Measurements from ENCODE around the gene C14orf180.

The C14orf180 gene

DNA sequence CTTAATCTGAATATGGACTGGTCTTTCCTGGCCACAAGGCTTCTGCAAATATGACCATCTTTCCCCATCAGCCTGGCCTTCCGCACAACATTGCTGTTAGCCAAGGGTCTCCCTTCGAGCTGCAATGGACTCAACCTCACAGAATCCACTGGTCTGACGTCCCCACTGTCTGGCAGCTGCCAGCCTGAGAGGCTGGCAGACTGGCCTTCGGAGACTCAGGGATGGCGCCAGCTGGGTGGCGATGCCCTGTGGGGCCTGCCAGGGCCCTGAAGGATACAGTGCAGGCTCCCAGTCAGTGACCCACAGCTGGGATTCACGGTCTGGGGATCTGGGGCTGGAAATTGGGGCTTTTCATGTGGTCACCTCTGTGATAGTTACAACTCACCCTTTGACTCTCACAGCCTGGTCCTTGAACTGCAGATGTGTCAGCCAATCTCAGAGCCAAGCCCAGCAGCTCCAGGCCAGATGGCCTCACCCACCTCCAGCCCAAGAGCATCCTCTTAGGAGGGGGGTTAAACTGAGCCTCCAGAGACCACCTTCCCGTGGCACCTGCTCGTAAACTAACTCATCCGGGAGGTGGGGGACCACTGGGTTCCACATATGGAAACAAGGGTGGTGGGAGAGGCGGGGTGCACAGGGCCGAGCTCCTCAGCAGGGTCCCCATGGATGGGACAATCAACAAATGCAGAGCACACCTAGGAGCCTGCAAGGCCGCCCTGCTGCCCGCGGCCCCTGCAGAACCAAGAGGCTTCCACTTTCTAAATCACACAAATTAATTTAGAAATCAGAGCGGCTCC lies 21.1 kb upstream of the C14orf180 start:
- DNase-seq (ENCODE audit: low read depth, low spot score), result no peak
- TF ChIP-seq POLR2AphosphoS5 (IDR thresholded peaks at IDR 0.05; ENCODE audit: borderline replicate concordance, low read depth, low read length) (no peak), FOXP2 (optimal IDR thresholded peaks at IDR 0.05; ENCODE audit: control extremely low read depth, extremely low read length, insufficient read depth) (no peak), EZH2 (IDR thresholded peaks at IDR 0.05) (no peak)
- Histone ChIP-seq H3K9me3 (ENCODE audit: low read depth, low read length) (no peaks in the 10 kb centered on the region), H3K4me3 (no peak overlapping the region), H3K36me3 (ENCODE audit: insufficient read depth, low read length) (no peaks in the 10 kb centered on the region), H3K9ac (ENCODE audit: insufficient read length) (no peak overlapping the region), H3K27ac (no peak overlapping the region)

DNA sequence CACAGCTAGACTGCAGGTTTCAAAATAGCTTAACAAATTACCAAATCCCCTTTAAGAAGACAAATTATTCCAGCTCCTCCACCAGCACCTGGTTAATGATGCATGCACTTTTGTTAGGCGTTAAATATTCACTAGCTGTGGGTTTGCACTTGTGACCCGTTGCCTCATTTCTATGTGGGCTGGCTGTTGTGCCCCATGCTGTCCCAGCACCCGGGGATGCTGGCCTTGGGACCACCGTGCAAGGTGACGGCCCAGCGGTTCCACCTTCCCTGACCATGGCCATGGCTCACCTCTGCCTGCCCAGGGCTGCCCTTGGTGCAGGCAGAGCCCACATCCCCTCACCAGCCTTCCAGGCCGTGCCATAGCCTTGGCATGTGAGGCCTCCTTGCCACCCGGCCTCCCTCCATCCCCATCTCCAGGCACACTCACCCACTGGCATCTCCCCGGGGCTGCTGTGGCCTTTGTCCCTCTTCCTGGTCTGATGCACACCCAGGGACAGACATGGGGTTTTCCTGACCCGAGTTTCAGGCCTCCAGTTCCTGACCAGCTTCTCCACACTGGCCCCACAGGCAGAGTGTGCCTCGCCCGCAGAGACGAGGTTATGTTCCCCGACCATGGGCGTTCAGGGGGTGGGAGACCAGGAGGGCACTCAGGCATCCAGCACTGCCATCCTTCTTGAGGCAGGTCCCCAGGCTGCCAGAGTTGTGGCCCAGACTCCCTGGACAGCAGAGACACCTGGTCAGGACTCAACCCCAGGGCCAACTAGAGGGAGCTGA lies 20.3 kb upstream of the C14orf180 start:
- TF ChIP-seq FOXP2 (optimal IDR thresholded peaks at IDR 0.05; ENCODE audit: control extremely low read depth, extremely low read length, insufficient read depth), result no peak
- H3K9me3 ChIP-seq (ENCODE audit: low read depth, low read length), result no peaks in the 10 kb centered on the region
- no peak overlapping the region for H3K4me3 ChIP-seq
- DNase-seq (ENCODE audit: low read depth, low spot score), result no peak
- no peaks in the 10 kb centered on the region for H3K36me3 ChIP-seq (ENCODE audit: insufficient read depth, low read length)
- H3K9ac ChIP-seq (ENCODE audit: insufficient read length), result no peak overlapping the region
- H3K27ac ChIP-seq, result no peak overlapping the region

DNA sequence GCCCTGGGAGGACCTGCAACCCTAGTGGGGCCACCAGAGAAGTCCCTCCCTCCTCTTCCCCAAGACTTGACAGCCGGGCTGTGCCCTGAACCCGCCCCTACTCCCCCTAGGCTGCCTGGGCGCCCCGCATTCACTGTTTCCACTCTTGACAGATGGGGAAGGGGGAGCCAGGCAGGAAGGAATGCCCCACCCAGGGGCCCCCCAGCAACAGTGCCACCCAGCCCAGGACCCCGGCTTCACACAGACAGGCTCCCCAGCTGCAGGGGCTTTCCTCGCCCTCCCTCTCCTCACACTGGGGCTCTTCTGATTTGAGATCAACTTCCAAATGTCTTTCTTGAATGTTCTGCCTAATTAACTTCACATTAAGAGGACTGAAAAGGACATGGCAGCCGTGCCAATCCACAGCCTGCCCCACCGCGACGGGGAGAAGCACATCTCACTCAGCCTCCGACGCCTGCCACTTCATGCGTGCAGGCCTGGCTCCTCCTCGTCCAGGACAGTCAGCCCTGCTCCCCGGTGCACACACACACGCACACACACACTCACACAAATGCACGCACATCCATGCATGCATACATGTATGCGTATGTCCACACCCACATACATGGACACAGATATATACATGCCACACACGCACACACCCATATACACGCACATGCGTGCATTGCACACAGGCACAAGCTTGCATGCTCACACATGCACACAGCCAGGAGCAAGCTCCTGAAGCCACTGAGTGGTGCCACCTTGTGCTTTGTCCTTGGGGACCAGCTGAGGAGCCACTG lies 19.6 kb upstream of the C14orf180 start:
- Histone ChIP-seq H3K4me3 (no peak overlapping the region), H3K27ac (no peak overlapping the region), H3K9ac (ENCODE audit: insufficient read length) (no peak overlapping the region), H3K9me3 (ENCODE audit: low read depth, low read length) (no peaks in the 10 kb centered on the region), H3K36me3 (ENCODE audit: insufficient read depth, low read length) (no peaks in the 10 kb centered on the region)
- TF ChIP-seq FOXP2 (optimal IDR thresholded peaks at IDR 0.05; ENCODE audit: control extremely low read depth, extremely low read length, insufficient read depth) (no peak), EZH2 (IDR thresholded peaks at IDR 0.05) (no peak), POLR2AphosphoS5 (IDR thresholded peaks at IDR 0.05; ENCODE audit: borderline replicate concordance, low read depth, low read length) (no peak)
- DNase-seq (ENCODE audit: low read depth, low spot score), result no peak

DNA sequence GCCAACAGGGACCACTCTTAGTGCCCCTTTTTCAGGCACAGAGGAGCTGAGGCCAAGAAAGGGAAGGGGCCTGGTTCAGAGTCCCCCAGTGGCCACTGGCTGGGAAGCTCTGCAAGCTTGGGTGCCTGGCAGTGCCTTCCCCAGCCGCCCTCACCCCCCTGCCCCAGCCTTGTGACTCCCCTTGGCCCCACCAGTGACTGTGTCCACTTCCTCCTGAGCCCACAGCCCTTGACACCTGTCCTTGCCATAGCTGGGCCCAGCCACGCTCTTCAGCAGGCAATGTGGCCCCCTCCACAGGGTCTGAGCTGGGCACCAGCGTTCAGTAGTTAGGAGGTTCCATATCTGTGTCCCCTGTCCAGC lies 19.0 kb upstream of the C14orf180 start:
- Histone ChIP-seq H3K9me3 (ENCODE audit: low read depth, low read length) (no peaks in the 10 kb centered on the region), H3K36me3 (ENCODE audit: insufficient read depth, low read length) (no peaks in the 10 kb centered on the region), H3K4me3 (no peak overlapping the region), H3K9ac (ENCODE audit: insufficient read length) (no peak overlapping the region), H3K27ac (no peak overlapping the region)
- no peak for TF ChIP-seq FOXP2 (optimal IDR thresholded peaks at IDR 0.05; ENCODE audit: control extremely low read depth, extremely low read length, insufficient read depth)
- DNase-seq (ENCODE audit: low read depth, low spot score), result no peak

DNA sequence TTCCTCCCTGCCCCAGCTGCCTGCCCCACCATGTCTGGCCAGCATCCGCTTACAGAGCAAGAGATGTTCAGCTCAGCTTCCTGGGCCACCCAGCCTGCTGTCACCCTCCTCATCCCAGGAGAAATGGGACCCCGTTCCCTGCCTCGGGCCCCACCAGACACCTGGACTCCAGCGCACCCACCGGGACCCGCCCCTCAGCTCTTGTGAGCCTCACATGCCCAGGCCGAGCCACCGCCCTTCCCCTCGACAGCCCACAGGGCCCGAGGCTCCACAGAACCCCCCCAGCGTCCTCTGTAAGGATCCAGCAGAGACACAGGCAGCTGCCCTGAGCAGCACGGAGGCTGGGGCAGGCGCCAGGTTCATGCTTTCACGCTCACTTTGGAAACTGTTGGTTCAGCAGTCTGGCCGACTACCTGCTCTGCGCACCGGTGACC lies 18.4 kb upstream of the C14orf180 start:
- TF ChIP-seq EZH2 (IDR thresholded peaks at IDR 0.05) (no peak), FOXP2 (optimal IDR thresholded peaks at IDR 0.05; ENCODE audit: control extremely low read depth, extremely low read length, insufficient read depth) (no peak), POLR2AphosphoS5 (IDR thresholded peaks at IDR 0.05; ENCODE audit: borderline replicate concordance, low read depth, low read length) (no peak)
- Histone ChIP-seq H3K4me3 (no peak overlapping the region), H3K9me3 (ENCODE audit: low read depth, low read length) (no peaks in the 10 kb centered on the region), H3K27ac (no peak overlapping the region), H3K9ac (ENCODE audit: insufficient read length) (no peak overlapping the region), H3K36me3 (ENCODE audit: insufficient read depth, low read length) (no peaks in the 10 kb centered on the region)
- DNase-seq (ENCODE audit: low read depth, low spot score), result no peak

DNA sequence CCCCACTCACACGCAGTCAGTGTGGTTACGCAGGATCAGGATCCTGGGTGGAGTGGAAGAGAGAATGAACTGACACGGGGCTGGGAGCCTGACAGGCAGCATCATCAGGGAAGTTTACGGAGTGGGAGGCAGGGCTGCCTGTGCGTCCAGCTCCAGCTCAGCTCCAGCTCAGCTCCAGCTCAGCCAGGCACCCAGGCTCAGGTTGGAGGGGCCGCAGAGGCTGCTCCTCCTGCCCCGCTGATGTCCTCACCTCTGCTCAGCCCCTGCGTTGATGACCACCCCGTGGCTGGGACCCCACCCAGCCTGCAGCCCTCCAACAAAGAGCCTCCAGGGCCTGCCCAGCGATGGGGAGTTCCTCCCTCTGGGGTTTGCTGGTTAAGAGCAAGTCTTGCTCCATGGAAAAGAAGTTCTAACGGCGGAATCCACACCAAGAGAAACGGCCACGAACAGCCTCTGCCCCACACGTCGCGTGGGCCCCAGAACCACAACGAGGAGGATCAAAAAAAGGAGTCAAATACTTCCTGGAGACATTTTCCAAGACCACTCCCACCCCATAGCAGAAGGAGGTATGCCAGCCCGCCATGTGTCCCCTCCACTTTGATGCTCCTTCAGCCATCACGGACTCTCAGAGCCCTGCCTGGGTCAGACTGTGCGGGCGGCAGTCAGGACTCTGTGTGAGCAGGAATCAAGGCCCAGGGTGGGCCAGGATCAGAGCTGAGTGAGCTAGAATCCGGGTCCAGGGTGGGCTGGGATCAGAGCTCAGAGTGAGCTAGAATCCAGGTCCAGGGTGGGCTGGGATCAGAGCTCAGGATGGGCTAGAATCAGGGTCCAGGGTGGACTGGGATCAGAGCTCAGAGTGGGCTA lies 17.7 kb upstream of the C14orf180 start:
- no peaks in the 10 kb centered on the region for H3K9me3 ChIP-seq (ENCODE audit: low read depth, low read length)
- H3K27ac ChIP-seq, result no peak overlapping the region
- no peak for DNase-seq (ENCODE audit: low read depth, low spot score)
- H3K9ac ChIP-seq (ENCODE audit: insufficient read length), result no peak overlapping the region
- no peaks in the 10 kb centered on the region for H3K36me3 ChIP-seq (ENCODE audit: insufficient read depth, low read length)
- no peak overlapping the region for H3K4me3 ChIP-seq
- no peak for TF ChIP-seq EZH2 (IDR thresholded peaks at IDR 0.05)
- TF ChIP-seq POLR2AphosphoS5 (IDR thresholded peaks at IDR 0.05; ENCODE audit: borderline replicate concordance, low read depth, low read length), result no peak
- TF ChIP-seq FOXP2 (optimal IDR thresholded peaks at IDR 0.05; ENCODE audit: control extremely low read depth, extremely low read length, insufficient read depth), result no peak

DNA sequence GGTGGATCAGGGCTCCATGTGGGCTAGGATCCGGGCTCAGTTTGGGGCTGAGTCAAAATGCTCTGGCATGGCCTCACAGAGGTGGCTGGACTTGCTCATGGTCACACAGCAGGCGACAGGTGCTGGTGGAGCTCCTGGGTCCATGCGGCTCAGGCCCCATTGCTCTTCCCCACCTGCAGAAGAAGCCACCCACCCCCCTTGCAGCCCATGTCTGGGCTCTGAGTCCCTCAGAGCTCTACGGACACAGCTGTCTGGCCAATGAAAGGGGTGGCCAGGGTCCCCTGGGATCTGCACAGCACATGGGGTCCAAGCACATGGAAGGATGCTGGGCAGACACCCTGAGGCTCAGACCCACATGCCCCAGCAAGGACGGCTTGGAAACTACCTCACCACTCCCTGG lies 17.0 kb upstream of the C14orf180 start:
- TF ChIP-seq EZH2 (IDR thresholded peaks at IDR 0.05), result no peak
- TF ChIP-seq FOXP2 (optimal IDR thresholded peaks at IDR 0.05; ENCODE audit: control extremely low read depth, extremely low read length, insufficient read depth), result no peak
- no peak for TF ChIP-seq POLR2AphosphoS5 (IDR thresholded peaks at IDR 0.05; ENCODE audit: borderline replicate concordance, low read depth, low read length)
- no peaks in the 10 kb centered on the region for H3K36me3 ChIP-seq (ENCODE audit: insufficient read depth, low read length)
- H3K9ac ChIP-seq (ENCODE audit: insufficient read length), result no peak overlapping the region
- H3K27ac ChIP-seq, result no peak overlapping the region
- no peaks in the 10 kb centered on the region for H3K9me3 ChIP-seq (ENCODE audit: low read depth, low read length)
- H3K4me3 ChIP-seq, result no peak overlapping the region
- DNase-seq (ENCODE audit: low read depth, low spot score), result no peak
